ENCODE results near the gene MSMB. TPM values are rescaled to one million over a fixed set of nuclear protein-coding genes. Genes with fewer than 3 reads are reported as not detected.

Gene MSMB
- total and polyA plus RNA-seq, 2 of the 4 experiments (the other 2 are of a cell fraction) = not detected

GRCh38 chr10:46019177-46019528, 26.9 kb downstream of the MSMB start:
- no peak overlapping the region for H3K9ac ChIP-seq (ENCODE audit: low read depth, low read length)
- H3K18ac ChIP-seq (ENCODE audit: low read depth, low read length) = no peak overlapping the region
- H2BK20ac ChIP-seq (ENCODE audit: low read depth, low read length) = no peak overlapping the region
- no peak overlapping the region for H3K4ac ChIP-seq (ENCODE audit: low read depth, low read length)
- no peak overlapping the region for H2AK5ac ChIP-seq (ENCODE audit: low read depth, low read length)
- H3K9me3 ChIP-seq (ENCODE audit: control insufficient read depth, insufficient read depth, low read length) = no peaks in the 10 kb centered on the region
- no peak overlapping the region for H3K4me3 ChIP-seq (ENCODE audit: insufficient read depth, low read depth, low read length)
- H3K56ac ChIP-seq (ENCODE audit: extremely low read depth, insufficient read depth, low read length) = no peak overlapping the region
- H2BK15ac ChIP-seq (ENCODE audit: low read depth, low read length) = no peak overlapping the region
- H3K36me3 ChIP-seq (ENCODE audit: control insufficient read depth, insufficient read depth, low read length) = peaks cover 12% of the 10 kb centered on the region
- H3K4me1 ChIP-seq (ENCODE audit: control insufficient read depth, insufficient read depth, low read length) = peaks cover 23% of the 10 kb centered on the region
- no peak overlapping the region for H4K91ac ChIP-seq (ENCODE audit: insufficient read depth, low read depth, low read length)
- no peak overlapping the region for H3K4me2 ChIP-seq (ENCODE audit: low read depth, low read length)
- no peak for ATAC-seq (ENCODE audit: low read depth)
- no peak overlapping the region for H4K5ac ChIP-seq (ENCODE audit: low read depth, low read length)
- POLR2A ChIA-PET (ENCODE audit: unreplicated experiment) = no interaction called here
- 100% methylated on average over 3 of the region's 3 CpGs; no CpG with 5 or more reads in 1 of the 2 experiments for WGBS, 2 experiments (ENCODE audit: extremely low coverage in 2 of 2, insufficient read length in 1 of 2)
- in situ Hi-C loops (cut with MboI; ENCODE audit: low sequenced_read_pairs) (loop anchor here (25.0 kb wide), 1 partner anchor 1032 kb away; the partner anchor contains the start of gene DEPP1), dilution Hi-C loops (cut with HindIII; ENCODE audit: low sequenced_read_pairs, unreplicated experiment) (no loop called here), intact Hi-C loops (cut with micrococcal nuclease) (no loop called here)
- H2AFZ ChIP-seq (replicated peaks; ENCODE audit: low read length, poor library complexity) = no peak overlapping the region
- H3K9me1 ChIP-seq (ENCODE audit: insufficient read depth, low read length) = peaks cover 20% of the 10 kb centered on the region
- no peak overlapping the region for H2BK120ac ChIP-seq (ENCODE audit: low read depth, low read length)
- no peak overlapping the region for H3K27ac ChIP-seq (ENCODE audit: insufficient read depth, low read length)
- CTCF ChIA-PET = no interaction called here
- TF ChIP-seq, protein P1, sequence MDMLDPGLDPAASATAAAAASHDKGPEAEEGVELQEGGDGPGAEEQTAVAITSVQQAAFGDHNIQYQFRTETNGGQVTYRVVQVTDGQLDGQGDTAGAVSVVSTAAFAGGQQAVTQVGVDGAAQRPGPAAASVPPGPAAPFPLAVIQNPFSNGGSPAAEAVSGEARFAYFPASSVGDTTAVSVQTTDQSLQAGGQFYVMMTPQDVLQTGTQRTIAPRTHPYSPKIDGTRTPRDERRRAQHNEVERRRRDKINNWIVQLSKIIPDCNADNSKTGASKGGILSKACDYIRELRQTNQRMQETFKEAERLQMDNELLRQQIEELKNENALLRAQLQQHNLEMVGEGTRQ (IDR thresholded peaks at IDR 0.05; ENCODE audit: low read depth, low read length) = no peak
- TF ChIP-seq, protein P2, sequence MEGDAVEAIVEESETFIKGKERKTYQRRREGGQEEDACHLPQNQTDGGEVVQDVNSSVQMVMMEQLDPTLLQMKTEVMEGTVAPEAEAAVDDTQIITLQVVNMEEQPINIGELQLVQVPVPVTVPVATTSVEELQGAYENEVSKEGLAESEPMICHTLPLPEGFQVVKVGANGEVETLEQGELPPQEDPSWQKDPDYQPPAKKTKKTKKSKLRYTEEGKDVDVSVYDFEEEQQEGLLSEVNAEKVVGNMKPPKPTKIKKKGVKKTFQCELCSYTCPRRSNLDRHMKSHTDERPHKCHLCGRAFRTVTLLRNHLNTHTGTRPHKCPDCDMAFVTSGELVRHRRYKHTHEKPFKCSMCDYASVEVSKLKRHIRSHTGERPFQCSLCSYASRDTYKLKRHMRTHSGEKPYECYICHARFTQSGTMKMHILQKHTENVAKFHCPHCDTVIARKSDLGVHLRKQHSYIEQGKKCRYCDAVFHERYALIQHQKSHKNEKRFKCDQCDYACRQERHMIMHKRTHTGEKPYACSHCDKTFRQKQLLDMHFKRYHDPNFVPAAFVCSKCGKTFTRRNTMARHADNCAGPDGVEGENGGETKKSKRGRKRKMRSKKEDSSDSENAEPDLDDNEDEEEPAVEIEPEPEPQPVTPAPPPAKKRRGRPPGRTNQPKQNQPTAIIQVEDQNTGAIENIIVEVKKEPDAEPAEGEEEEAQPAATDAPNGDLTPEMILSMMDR (conservative IDR thresholded peaks at IDR 0.05; ENCODE audit: low read depth, low read length) = no peak
- TF ChIP-seq RAD21 (IDR thresholded peaks at IDR 0.05; ENCODE audit: low read length) (no peak), MXI1 (IDR thresholded peaks at IDR 0.05; ENCODE audit: borderline replicate concordance, low read depth, low read length) (no peak), NFE2L2 (IDR thresholded peaks at IDR 0.05; ENCODE audit: low read depth, low read length) (no peak)
- H2BK5ac ChIP-seq (ENCODE audit: low read depth, low read length, poor library complexity, severe bottlenecking) = no peak overlapping the region
- peaks cover 17 to 63% of the 10 kb centered on the region in 2 experiments for H3K79me1 ChIP-seq (ENCODE audit: low read depth in 1 of 2, low read length in 2 of 2)
- H4K8ac ChIP-seq (ENCODE audit: low read depth in 2 of 2, low read length in 2 of 2) = no peak overlapping the region
- no peaks in the 10 kb centered on the region for H3K27me3 ChIP-seq (ENCODE audit: control insufficient read depth, insufficient read depth, low read length)
- H3K23ac ChIP-seq (ENCODE audit: low read depth, low read length) = no peak overlapping the region
- BruUV-seq (replicated peaks) = no TSS peak
- no peak for DNase-seq
- H3K14ac ChIP-seq (replicated peaks; ENCODE audit: low read depth, low read length) = no peak overlapping the region
- peaks cover 72% of the 10 kb centered on the region for H4K20me1 ChIP-seq (ENCODE audit: insufficient read depth, low read length)
- no peak overlapping the region for H2AK9ac ChIP-seq (replicated peaks; ENCODE audit: low read depth, low read length, poor library complexity)
